ENCODE data around the gene ACSL4.

Gene ACSL4

DNA sequence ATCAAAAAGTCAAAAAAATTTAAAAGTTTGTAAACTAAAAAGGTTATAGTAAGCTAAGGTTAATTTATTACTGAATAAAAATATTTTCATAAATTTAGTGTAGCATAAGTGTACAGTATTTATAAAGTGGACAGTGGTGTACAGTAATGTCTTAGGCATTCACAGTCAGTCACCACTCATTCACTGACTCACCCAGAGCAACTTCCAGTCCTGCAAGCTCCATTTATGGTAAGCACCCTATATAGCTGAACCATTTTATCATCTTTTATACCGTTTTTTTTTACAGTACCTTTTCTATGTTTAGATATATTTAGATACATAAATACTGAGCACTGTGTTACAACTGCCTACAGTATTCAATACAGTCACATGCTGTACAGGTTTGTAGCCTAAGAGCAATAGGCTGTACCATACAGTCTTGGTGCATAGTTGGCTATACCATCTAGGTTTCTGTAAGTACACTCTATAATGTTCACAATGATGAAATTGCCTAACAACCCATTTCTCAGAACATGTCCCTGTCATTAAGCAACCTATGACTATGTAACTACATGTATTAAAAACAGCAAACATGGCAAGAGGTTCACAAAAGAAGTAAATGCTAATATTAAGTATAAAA lies 18.6 kb downstream of the ACSL4 start (continued):
- no peak for TF ChIP-seq TSHZ2 (CRISPR knock-in tag; IDR thresholded peaks at IDR 0.05)
- TF ChIP-seq SNAI2 (CRISPR knock-in tag; IDR thresholded peaks at IDR 0.05) = no peak
- TF ChIP-seq ZFP3 (CRISPR knock-in tag; IDR thresholded peaks at IDR 0.05) = no peak
- TF ChIP-seq GLIS3 (CRISPR knock-in tag; IDR thresholded peaks at IDR 0.05) = no peak
- TF ChIP-seq BACH2 (CRISPR knock-in tag; IDR thresholded peaks at IDR 0.05; ENCODE audit: borderline replicate concordance) = no peak

DNA sequence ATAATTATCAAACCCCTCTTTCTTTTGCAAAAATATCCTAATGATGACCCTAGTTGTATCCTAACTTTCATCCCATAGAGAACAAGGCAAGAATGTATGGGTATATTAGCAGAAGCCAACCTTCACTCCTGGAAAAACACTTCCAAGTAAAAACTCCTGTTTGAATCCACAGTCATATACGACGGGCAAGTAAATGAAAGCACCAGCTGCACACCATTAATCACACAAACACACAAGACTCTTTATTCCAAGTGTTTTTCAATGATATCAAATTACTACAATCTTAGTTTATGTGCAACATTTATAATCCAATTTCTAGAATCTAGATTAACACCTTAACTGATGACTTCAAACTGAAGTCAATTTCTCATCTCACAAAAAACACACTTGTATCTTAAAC lies 22.9 kb downstream of the ACSL4 start:
- TF ChIP-seq TCF4 (CRISPR knock-in tag; IDR thresholded peaks at IDR 0.05; ENCODE audit: borderline replicate concordance) (no peak), ISL1 (CRISPR knock-in tag; IDR thresholded peaks at IDR 0.05) (no peak), ESRRG (CRISPR knock-in tag; IDR thresholded peaks at IDR 0.05) (no peak), TSHZ2 (CRISPR knock-in tag; IDR thresholded peaks at IDR 0.05) (no peak), TOX (CRISPR knock-in tag; IDR thresholded peaks at IDR 0.05; ENCODE audit: borderline replicate concordance) (no peak), ARNTL (CRISPR knock-in tag; IDR thresholded peaks at IDR 0.05; ENCODE audit: borderline replicate concordance, low read depth) (no peak), CREB5 (CRISPR knock-in tag; IDR thresholded peaks at IDR 0.05; ENCODE audit: low read depth) (no peak), PPARA (CRISPR knock-in tag; IDR thresholded peaks at IDR 0.05; ENCODE audit: borderline replicate concordance) (no peak), RARB (CRISPR knock-in tag; IDR thresholded peaks at IDR 0.05) (no peak), ZNF8 (CRISPR knock-in tag; IDR thresholded peaks at IDR 0.05) (no peak), ZFP3 (CRISPR knock-in tag; IDR thresholded peaks at IDR 0.05) (no peak), ZFP30 (CRISPR knock-in tag; IDR thresholded peaks at IDR 0.05) (no peak)
- ATAC-seq = no peak

GRCh38 chrX:109709129-109709631 lies 23.9 kb downstream of the ACSL4 start:
- no peak for TF ChIP-seq CSRNP3 (CRISPR knock-in tag; IDR thresholded peaks at IDR 0.05)
- TF ChIP-seq CREB5 (CRISPR knock-in tag; IDR thresholded peaks at IDR 0.05; ENCODE audit: low read depth) = no peak
- TF ChIP-seq CSDC2 (CRISPR knock-in tag; IDR thresholded peaks at IDR 0.05) = no peak
- no peak for TF ChIP-seq RARB (CRISPR knock-in tag; IDR thresholded peaks at IDR 0.05)
- no peak for TF ChIP-seq ZNF8 (CRISPR knock-in tag; IDR thresholded peaks at IDR 0.05)
- TF ChIP-seq TCF4 (CRISPR knock-in tag; IDR thresholded peaks at IDR 0.05; ENCODE audit: borderline replicate concordance) = no peak
- no peak for TF ChIP-seq ZFP30 (CRISPR knock-in tag; IDR thresholded peaks at IDR 0.05)
- TF ChIP-seq ZC3H10 (CRISPR knock-in tag; IDR thresholded peaks at IDR 0.05) = no peak
- no peak for TF ChIP-seq SNAI2 (CRISPR knock-in tag; IDR thresholded peaks at IDR 0.05)
- no peak for TF ChIP-seq TSHZ2 (CRISPR knock-in tag; IDR thresholded peaks at IDR 0.05)
- no peak; the same call in 2 of the 3 replicates for ATAC-seq

Measured in SK-N-SH treated with all-trans-retinoic acid at 6 μM for 48 hours (cell line).